Stomach (tissue), 4 donors: ENCODE measurements around the gene CCDC116.

Experiments
- POLR2A ChIP-seq, 4 donors: fragments of 450-650 bp; IDR thresholded peaks; one replicate each; pipeline ENCODE4 v1.6.1; 2016; ENCODE audit warnings: antibody characterized with exemption in 4 of 4, control low read depth in 2 of 4, mild to moderate bottlenecking in 1 of 4, moderate library complexity in 1 of 4
- TF ChIP-seq, protein P1 (sequence below), 7 experiments: fragments of 450-650 bp in 4 of 7; fragments of 200-600 bp in 3 of 7; sonication (generic) in 3 of 7; IDR thresholded peaks; one replicate each; pipeline ENCODE4 v1.5.1; 2016 to 2019; ENCODE audit warnings: antibody characterized with exemption in 7 of 7, control low read depth in 2 of 7, mild to moderate bottlenecking in 1 of 7

DNA sequence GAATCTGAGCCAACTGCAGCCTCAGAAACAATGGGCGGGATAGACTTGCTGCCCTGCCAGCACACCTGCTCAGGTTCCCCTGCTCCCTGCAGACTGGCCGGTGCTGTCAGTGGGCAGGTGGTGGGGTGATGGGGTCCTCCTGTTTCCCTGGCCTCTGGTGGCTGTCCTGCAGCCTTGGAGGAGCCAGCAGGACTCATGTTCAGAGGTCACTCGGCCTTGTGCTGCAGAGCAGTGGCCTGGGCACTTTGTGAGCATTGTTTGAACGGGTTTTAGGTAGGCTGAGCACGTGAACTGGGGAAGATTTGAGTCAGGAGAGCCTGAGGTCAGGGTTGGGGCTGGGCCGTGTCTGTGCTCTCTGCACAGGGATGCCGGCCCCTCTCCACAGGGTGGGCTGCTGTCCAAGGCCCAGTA, 50.8 kb downstream of the CCDC116 start:
- TF ChIP-seq, protein P1, sequence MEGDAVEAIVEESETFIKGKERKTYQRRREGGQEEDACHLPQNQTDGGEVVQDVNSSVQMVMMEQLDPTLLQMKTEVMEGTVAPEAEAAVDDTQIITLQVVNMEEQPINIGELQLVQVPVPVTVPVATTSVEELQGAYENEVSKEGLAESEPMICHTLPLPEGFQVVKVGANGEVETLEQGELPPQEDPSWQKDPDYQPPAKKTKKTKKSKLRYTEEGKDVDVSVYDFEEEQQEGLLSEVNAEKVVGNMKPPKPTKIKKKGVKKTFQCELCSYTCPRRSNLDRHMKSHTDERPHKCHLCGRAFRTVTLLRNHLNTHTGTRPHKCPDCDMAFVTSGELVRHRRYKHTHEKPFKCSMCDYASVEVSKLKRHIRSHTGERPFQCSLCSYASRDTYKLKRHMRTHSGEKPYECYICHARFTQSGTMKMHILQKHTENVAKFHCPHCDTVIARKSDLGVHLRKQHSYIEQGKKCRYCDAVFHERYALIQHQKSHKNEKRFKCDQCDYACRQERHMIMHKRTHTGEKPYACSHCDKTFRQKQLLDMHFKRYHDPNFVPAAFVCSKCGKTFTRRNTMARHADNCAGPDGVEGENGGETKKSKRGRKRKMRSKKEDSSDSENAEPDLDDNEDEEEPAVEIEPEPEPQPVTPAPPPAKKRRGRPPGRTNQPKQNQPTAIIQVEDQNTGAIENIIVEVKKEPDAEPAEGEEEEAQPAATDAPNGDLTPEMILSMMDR (IDR thresholded peaks at IDR 0.05), result no peak
- no peak for TF ChIP-seq POLR2A (IDR thresholded peaks at IDR 0.05)
